Measurements from ENCODE around the gene ZNF665.
"Not testable (repeated sequence)": the region's sequence is repeated elsewhere in the genome, so short reads cannot be mapped to it uniquely, and the experiment has no call there.

DNA sequence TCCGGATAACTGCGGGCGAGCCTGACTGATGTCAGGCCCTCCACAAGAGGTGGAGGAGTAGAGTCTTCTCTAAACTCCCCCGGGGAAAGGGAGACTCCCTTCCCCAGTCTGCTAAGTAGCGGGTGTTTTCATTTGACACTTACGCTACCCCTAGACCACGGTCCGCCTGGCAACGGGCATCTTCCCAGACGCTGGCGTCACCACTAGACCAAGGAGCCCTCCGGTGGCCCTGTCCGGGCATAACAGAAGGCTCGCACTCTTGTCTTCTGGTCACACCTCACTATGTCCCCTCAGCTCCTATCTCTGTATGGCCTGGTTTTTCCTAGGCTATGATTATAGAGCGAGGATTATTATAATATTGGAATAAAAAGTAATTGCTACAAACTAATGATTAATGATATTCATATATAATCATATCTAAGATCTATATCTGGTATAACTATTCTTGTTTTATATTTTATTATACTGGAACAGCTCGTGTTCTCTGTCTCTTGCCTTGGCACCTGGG, 3.4 kb downstream of the ZNF665 start:
- TF ChIP-seq, protein P1, sequence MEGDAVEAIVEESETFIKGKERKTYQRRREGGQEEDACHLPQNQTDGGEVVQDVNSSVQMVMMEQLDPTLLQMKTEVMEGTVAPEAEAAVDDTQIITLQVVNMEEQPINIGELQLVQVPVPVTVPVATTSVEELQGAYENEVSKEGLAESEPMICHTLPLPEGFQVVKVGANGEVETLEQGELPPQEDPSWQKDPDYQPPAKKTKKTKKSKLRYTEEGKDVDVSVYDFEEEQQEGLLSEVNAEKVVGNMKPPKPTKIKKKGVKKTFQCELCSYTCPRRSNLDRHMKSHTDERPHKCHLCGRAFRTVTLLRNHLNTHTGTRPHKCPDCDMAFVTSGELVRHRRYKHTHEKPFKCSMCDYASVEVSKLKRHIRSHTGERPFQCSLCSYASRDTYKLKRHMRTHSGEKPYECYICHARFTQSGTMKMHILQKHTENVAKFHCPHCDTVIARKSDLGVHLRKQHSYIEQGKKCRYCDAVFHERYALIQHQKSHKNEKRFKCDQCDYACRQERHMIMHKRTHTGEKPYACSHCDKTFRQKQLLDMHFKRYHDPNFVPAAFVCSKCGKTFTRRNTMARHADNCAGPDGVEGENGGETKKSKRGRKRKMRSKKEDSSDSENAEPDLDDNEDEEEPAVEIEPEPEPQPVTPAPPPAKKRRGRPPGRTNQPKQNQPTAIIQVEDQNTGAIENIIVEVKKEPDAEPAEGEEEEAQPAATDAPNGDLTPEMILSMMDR (IDR thresholded peaks at IDR 0.05) = not testable (repeated sequence)
- TF ChIP-seq POLR2A (IDR thresholded peaks at IDR 0.05) = not testable (repeated sequence)
